Mammary epithelial cell (primary cell): ENCODE results near the gene ATP8A2.

Experiments used
- CTCF ChIP-seq, 2 donors: IDR thresholded peaks in 1 of 2; conservative IDR thresholded peaks in 1 of 2; 2 replicates each; pipeline ENCODE4 v1.5.1; 2011 to 2012; ENCODE audit warnings: inconsistent platforms in 2 of 2, low read length in 2 of 2, mild to moderate bottlenecking in 2 of 2, control low read depth in 1 of 2, low read depth in 1 of 2; ENCODE audit not compliant: insufficient read depth in 1 of 2; ENCODE audit errors: extremely low read depth in 1 of 2
- EZH2 ChIP-seq: IDR thresholded peaks from 2 replicates; pipeline ENCODE4 v1.6.1; 2012; ENCODE audit warnings: low read length, inconsistent platforms, borderline replicate concordance

- no peak for TF ChIP-seq EZH2
- TF ChIP-seq CTCF (conservative IDR thresholded peaks at IDR 0.05 in 1 of 2, IDR thresholded peaks at IDR 0.05 in 1 of 2; ENCODE audit: extremely low read depth in 1 of 2, insufficient read depth in 1 of 2, low read depth in 1 of 2, low read length in 2 of 2), result no peak
Observed at GRCh38 chr13:25752957-25753551, 381.3 kb downstream of the ATP8A2 start.
